PC-3 (cell line): ENCODE measurements around the gene ANLN.

Source experiments
- CTCF ChIP-seq: fragments of 300-600 bp; sonication (generic); conservative IDR thresholded peaks from 2 replicates; pipeline ENCODE4 v1.5.1; 2017; ENCODE audit warnings: antibody characterized with exemption, low read depth, mild to moderate bottlenecking, low read length
- EZH2 ChIP-seq: fragments of 300-600 bp; sonication (generic); IDR thresholded peaks from one replicate; pipeline ENCODE4 v1.6.1; 2017; ENCODE audit warnings: antibody characterized with exemption, mild to moderate bottlenecking, low read length; ENCODE audit not compliant: unreplicated experiment

GRCh38 chr7:36469236-36469635 lies 79.6 kb downstream of the ANLN start:
- no peak for TF ChIP-seq CTCF
- no peak for TF ChIP-seq EZH2
